Peyer's patch (tissue), 4 donors: ENCODE data around the gene FTO.

ENCODE experiments used
- POLR2A ChIP-seq, 2 donors: fragments of 450-650 bp; IDR thresholded peaks; one replicate each; pipeline ENCODE4 v1.5.1; 2017; ENCODE audit warnings: antibody characterized with exemption in 2 of 2, mild to moderate bottlenecking in 2 of 2, moderate library complexity in 2 of 2
- TF ChIP-seq, protein P1 (sequence below), 6 experiments: fragments of 450-650 bp in 4 of 6; fragments of 200-600 bp in 2 of 6; sonication (generic) in 1 of 6; IDR thresholded peaks; one replicate each; pipeline ENCODE4 v1.5.1; 2017 to 2019; ENCODE audit warnings: antibody characterized with exemption in 6 of 6, mild to moderate bottlenecking in 3 of 6, moderate library complexity in 1 of 6

DNA sequence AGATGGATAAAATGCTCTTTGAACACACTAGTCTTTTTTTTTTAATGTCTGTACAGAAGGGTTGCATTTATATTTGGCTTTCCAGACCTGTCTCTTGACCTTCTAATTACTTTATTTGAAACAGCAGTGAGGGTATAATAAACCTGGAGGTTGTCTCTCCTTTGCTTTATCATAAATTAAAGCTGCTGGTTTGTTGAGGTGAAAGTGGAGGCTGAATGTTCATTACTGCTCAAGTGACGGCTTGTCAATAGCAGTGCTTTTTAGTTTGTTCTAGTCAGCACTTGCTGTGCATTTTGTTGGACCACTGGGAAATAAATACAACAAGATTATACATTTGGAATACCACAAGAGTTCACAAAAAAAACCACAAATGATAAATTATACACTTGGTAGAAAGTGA lies 318.4 kb downstream of the FTO start:
- TF ChIP-seq, protein P1, sequence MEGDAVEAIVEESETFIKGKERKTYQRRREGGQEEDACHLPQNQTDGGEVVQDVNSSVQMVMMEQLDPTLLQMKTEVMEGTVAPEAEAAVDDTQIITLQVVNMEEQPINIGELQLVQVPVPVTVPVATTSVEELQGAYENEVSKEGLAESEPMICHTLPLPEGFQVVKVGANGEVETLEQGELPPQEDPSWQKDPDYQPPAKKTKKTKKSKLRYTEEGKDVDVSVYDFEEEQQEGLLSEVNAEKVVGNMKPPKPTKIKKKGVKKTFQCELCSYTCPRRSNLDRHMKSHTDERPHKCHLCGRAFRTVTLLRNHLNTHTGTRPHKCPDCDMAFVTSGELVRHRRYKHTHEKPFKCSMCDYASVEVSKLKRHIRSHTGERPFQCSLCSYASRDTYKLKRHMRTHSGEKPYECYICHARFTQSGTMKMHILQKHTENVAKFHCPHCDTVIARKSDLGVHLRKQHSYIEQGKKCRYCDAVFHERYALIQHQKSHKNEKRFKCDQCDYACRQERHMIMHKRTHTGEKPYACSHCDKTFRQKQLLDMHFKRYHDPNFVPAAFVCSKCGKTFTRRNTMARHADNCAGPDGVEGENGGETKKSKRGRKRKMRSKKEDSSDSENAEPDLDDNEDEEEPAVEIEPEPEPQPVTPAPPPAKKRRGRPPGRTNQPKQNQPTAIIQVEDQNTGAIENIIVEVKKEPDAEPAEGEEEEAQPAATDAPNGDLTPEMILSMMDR (IDR thresholded peaks at IDR 0.05) = no peak
- TF ChIP-seq POLR2A (IDR thresholded peaks at IDR 0.05) = no peak
